BLaER1 (cell line): ENCODE data around the gene TNIK.

Experiments used
- H3K27ac ChIP-seq: shearing (Covaris generic); formaldehyde crosslinking; 2 replicates; pipeline ENCODE4 v1.8.1; 2022
- H3K27me3 ChIP-seq: shearing (Covaris generic); formaldehyde crosslinking; 2 replicates; pipeline ENCODE4 v1.8.1; 2022
- H3K36me3 ChIP-seq: shearing (Covaris generic); formaldehyde crosslinking; 2 replicates; pipeline ENCODE4 v1.8.1; 2022
- H3K4me1 ChIP-seq: shearing (Covaris generic); formaldehyde crosslinking; 2 replicates; pipeline ENCODE4 v1.8.1; 2022
- H3K4me2 ChIP-seq: shearing (Covaris generic); formaldehyde crosslinking; 2 replicates; pipeline ENCODE4 v1.8.1; 2022
- H3K4me3 ChIP-seq: shearing (Covaris generic); formaldehyde crosslinking; 2 replicates; pipeline ENCODE4 v1.8.1; 2022
- H3K9ac ChIP-seq: shearing (Covaris generic); formaldehyde crosslinking; 2 replicates; pipeline ENCODE4 v1.8.1; 2022
- H3K9me3 ChIP-seq: shearing (Covaris generic); formaldehyde crosslinking; 2 replicates; pipeline ENCODE4 v1.8.1; 2022
- H4K20me1 ChIP-seq: shearing (Covaris generic); formaldehyde crosslinking; 2 replicates; pipeline ENCODE4 v1.8.1; 2022
- Cebpa-rat ChIP-seq: shearing (Covaris generic); IDR thresholded peaks from 2 replicates; pipeline ENCODE4 v1.8.1; 2022

The TNIK gene

DNA sequence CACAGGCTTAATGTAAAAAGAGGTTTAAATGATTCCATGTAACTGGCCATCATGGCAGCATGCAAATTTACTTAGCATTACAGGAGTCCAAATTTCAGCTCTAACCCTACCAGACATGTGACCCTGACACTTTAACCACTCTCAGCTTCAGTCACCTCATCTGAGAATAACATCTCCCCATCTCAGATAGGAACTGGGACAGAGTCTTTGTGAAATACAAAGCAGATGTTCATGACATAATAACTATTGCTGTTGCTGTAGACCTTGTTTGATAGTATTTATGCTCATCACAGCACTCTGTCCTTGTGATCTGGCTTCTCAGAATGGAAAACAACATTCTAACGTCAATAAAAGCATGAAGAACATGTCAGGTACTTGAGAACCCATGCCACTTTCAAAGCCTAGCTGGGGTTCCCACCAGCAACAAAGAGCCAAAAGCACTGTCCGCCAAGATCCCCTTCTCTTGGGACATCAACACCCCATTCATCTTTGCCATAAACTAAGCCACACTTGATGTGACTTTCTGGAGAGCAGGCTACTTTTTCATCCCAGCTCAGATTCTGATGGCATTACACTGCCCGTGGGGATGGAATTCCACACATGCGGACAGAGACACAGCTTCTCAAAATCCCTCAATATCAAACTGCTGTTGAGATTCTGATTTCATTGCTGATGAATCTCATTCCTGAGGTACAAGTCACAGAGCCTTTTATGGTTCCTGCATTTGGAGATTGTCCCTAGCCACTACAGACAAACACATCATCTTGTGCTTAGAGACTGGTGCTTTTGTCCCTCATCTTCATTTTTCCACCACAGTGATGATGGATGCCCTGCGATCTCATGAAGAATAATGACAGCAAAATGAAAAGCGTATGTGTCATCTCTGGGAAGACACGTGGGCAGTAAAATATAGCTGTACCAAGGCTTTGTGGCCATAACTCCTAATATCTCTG, 202.7 kb downstream of the TNIK start:
- Histone ChIP-seq H3K4me3 (no peak overlapping the region), H3K9ac (no peak overlapping the region), H3K4me1 (peaks cover 16% of the 10 kb centered on the region), H3K36me3 (no peaks in the 10 kb centered on the region), H3K4me2 (no peak overlapping the region), H3K9me3 (no peaks in the 10 kb centered on the region), H3K27me3 (no peaks in the 10 kb centered on the region), H4K20me1 (no peaks in the 10 kb centered on the region), H3K27ac (no peak overlapping the region)
- no peak for TF ChIP-seq Cebpa-rat

DNA sequence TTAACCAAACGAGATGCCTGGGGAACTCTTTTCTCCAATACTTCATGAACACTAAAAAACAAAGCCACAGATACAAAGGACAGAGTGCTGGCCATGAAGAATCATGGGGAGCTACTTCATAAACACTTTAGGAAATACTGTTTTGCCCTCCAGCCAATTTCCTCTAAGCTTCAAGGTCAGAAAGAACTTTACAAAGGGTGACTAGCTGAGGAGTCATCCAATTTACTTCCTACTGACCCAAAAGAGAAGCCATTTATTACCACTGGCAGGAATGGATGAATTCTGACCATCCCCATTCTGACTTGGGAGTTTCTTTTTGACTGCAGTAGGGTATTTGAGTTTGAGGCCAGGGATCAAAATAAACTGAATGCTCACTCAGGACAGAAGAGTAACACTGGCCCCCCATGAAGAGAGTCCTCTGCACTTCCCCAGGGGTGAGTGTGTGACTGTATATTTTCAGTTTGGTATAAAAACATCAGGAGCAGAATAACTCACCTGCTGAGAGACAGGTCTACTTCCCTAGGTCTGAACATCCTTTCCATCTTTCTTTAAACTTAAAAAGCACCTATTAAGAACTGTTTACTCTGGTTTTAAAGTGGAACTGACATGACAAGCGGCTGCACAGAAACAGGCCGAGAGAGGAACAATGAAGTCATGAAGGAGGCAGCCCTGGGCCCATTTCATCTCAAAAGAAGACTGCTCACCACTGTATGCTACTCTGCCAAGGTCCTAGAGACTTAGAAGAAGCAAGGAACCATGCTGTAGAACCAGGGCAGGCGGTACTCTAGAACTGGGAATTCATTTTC, 203.6 kb downstream of the TNIK start:
- H3K9ac ChIP-seq, result no peak overlapping the region
- H3K9me3 ChIP-seq, result no peaks in the 10 kb centered on the region
- no peaks in the 10 kb centered on the region for H3K36me3 ChIP-seq
- no peaks in the 10 kb centered on the region for H3K27me3 ChIP-seq
- no peak overlapping the region for H3K27ac ChIP-seq
- H3K4me1 ChIP-seq, result peaks cover 16% of the 10 kb centered on the region
- no peak for TF ChIP-seq Cebpa-rat
- H3K4me3 ChIP-seq, result no peak overlapping the region
- H4K20me1 ChIP-seq, result no peaks in the 10 kb centered on the region
- H3K4me2 ChIP-seq, result no peak overlapping the region

DNA sequence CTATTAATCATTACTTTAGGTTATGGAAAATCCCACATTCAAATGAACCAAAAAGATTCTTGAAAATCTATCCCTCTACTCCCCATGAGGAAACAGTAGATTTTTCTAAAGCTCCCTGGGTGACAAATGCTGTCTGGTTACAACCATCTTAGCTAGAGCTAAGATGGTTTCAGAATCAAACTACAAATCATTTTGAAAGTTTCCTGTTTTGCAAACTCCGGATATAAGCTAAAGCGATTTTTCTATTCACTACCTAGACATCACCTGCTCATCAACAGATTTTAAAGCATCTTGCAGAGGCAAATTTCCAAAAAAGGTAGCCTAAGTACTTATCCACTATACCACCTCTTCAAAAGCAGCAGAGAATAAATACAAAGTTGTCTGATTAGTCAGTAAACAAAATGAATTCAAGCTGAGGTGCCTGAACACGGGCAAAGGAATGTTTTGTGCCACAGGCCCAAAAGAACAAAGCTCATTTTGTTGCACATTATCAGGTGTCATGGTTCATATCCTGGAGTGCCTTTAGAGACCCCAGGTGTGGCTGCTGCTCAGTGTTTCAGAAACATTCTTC, 204.9 kb downstream of the TNIK start:
- H3K4me1 ChIP-seq, result peaks cover 16% of the 10 kb centered on the region
- H3K4me3 ChIP-seq, result no peak overlapping the region
- no peak overlapping the region for H3K9ac ChIP-seq
- TF ChIP-seq Cebpa-rat, result no peak
- no peaks in the 10 kb centered on the region for H4K20me1 ChIP-seq
- no peaks in the 10 kb centered on the region for H3K9me3 ChIP-seq
- H3K27ac ChIP-seq, result no peak overlapping the region
- H3K36me3 ChIP-seq, result no peaks in the 10 kb centered on the region
- peak overlapping the region; percentile 39 for H3K4me2 ChIP-seq
- no peaks in the 10 kb centered on the region for H3K27me3 ChIP-seq

DNA sequence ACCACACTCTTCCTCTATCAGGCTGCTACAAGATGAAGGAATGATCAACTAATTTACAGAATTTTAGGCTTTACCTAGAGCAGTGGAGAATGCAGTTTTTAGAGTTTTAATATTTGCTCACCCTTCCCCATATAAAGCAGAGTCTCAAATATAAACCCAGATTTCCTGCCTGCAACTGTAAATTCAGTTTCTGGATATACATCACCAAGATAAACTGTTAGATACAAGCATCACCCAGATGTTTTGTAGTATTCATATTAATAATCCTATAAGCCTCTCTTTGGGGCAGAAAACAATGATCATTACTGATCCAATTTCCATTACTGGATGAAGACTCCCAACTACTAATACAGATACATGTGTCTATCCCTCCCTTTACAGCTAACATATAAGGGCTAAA, 205.9 kb downstream of the TNIK start:
- Histone ChIP-seq H3K27me3 (no peaks in the 10 kb centered on the region), H3K9me3 (no peaks in the 10 kb centered on the region), H3K4me2 (peak overlapping the region; percentile 39; the same call in 1 of the 2 replicates), H3K9ac (no peak overlapping the region), H3K4me3 (no peak overlapping the region), H4K20me1 (no peaks in the 10 kb centered on the region), H3K27ac (no peak overlapping the region), H3K4me1 (peaks cover 16% of the 10 kb centered on the region), H3K36me3 (no peaks in the 10 kb centered on the region)
- no peak for TF ChIP-seq Cebpa-rat

DNA sequence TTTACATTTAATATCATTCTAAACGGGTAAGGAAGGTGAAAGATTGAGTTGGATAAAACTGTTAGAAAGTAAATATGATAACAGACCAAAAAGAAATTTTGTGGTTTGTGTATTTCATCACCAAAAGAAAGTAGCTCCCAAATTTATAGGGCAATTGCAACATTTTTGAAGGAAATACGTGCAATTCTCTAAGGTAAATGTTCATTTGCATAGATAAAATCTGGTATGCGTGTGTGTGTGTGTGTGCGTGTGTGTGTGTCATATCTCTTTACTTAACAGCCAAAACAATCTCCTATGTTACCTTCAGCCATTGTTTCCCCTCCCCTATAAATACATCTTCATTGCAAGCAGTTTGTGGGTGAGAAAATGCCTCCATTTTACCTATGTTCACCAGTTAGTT, 208.4 kb downstream of the TNIK start:
- Histone ChIP-seq H3K27ac (no peak overlapping the region), H3K36me3 (no peaks in the 10 kb centered on the region), H3K4me1 (peaks cover 16% of the 10 kb centered on the region), H4K20me1 (no peaks in the 10 kb centered on the region), H3K27me3 (no peaks in the 10 kb centered on the region), H3K9me3 (no peaks in the 10 kb centered on the region), H3K9ac (no peak overlapping the region), H3K4me2 (no peak overlapping the region), H3K4me3 (no peak overlapping the region)
- no peak for TF ChIP-seq Cebpa-rat

DNA sequence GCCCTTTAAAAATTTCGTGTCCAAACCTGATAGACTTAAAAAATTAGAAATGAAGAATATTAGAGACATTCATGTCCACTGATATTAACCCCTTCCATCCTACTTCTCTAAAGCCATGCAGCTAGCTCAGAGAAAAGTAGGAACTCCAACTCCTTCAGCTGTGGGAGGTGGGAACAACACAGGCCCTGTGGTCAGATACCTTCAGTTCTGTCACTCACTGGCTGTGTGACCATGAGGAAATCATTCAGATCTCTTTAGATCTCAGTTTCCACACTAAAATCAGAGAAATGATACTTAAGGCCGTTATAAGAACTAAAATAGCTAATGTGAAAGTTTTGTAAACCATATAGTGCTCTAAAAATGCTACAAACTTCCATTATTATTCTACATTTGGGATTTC, 209.8 kb downstream of the TNIK start:
- Histone ChIP-seq H4K20me1 (no peaks in the 10 kb centered on the region), H3K4me1 (peaks cover 16% of the 10 kb centered on the region)
- TF ChIP-seq Cebpa-rat, result no peak

DNA sequence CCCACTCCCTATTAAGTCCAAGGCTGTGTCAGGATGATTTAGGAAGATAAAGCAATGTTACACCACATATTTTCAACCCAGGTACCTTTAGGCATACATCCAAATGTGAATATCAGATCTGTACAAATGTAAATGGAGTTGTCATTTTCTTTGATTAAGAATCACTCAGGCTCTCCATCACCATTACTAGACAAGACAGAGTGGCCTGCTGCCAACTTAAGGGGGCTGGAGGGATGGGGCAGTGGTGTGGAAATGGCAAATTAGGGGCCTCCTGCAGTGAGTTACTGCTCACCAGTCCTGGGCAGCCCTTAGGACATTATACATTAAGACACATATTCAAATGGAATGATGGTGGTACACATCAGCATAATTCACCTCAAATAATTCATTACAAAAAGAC, 211.0 kb downstream of the TNIK start:
- H4K20me1 ChIP-seq, result no peaks in the 10 kb centered on the region
- H3K36me3 ChIP-seq, result no peaks in the 10 kb centered on the region
- H3K4me2 ChIP-seq, result no peak overlapping the region
- H3K9ac ChIP-seq, result no peak overlapping the region
- H3K4me1 ChIP-seq, result peaks cover 4% of the 10 kb centered on the region; the same call in 1 of the 2 replicates
- no peaks in the 10 kb centered on the region for H3K27me3 ChIP-seq
- H3K9me3 ChIP-seq, result no peaks in the 10 kb centered on the region
- H3K4me3 ChIP-seq, result no peak overlapping the region
- H3K27ac ChIP-seq, result no peak overlapping the region
- TF ChIP-seq Cebpa-rat, result no peak

More for the DNA sequence above, 209.8 kb downstream of the TNIK start:
- Histone ChIP-seq H3K9ac (no peak overlapping the region), H3K27ac (no peak overlapping the region), H3K36me3 (no peaks in the 10 kb centered on the region), H3K27me3 (no peaks in the 10 kb centered on the region), H3K4me3 (no peak overlapping the region), H3K4me2 (no peak overlapping the region), H3K9me3 (no peaks in the 10 kb centered on the region)

DNA sequence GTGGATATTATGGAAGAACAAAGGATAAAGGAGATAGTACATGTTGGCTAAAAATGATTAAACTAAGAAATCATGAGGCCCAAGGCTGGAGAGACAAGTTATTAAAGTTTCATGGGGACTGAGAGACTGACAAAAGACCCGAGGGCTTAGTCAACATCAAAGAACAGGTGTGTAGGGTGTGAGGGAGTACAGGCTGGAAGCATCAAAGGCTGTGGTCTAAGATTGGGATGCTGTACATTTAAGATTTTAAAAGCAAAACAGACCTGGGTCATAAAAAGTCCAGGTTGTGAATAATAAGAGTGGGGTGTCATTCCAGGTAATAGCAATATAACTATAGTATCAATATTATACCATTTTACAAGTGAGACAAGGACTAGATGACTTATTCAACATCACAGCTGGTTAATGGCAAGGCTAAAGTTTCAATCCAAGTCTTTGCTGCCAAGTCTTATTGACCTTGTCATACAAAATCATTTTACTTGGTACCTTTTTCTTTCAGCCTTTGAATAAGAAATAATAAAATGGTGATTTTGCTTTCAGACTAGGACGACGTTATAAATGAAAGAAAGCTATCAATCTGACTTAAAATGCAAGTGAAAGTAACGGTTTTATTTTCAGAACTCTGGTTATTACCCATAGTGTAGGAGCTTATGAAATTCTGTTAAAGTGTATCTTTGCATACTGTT, 211.6 kb downstream of the TNIK start:
- no peak overlapping the region for H3K4me3 ChIP-seq
- H3K4me1 ChIP-seq, result 0 out of 2 replicates have a peak, but pooled peaks cover 3% of the 10 kb centered on the region
- H4K20me1 ChIP-seq, result no peaks in the 10 kb centered on the region
- no peak for TF ChIP-seq Cebpa-rat
- no peaks in the 10 kb centered on the region for H3K9me3 ChIP-seq
- H3K27ac ChIP-seq, result no peak overlapping the region
- H3K9ac ChIP-seq, result no peak overlapping the region
- no peaks in the 10 kb centered on the region for H3K27me3 ChIP-seq
- no peaks in the 10 kb centered on the region for H3K36me3 ChIP-seq
- no peak overlapping the region for H3K4me2 ChIP-seq
